ENCODE measurements around the gene RPL7A. TPM values are rescaled to one million over a fixed set of nuclear protein-coding genes. Genes with fewer than 3 reads are reported as not detected.

The RPL7A gene
- total and polyA plus RNA-seq, 2 of the 13 experiments (the other 11 are each of a cell fraction or from before 2014, with no cell fraction given): 2,401 to 2,938 TPM

GRCh38 chr9:133371261-133371711 is 23.3 kb downstream of the RPL7A start:
- peaks cover 61% of the 10 kb centered on the region for H3K4me1 ChIP-seq (ENCODE audit: insufficient read depth, low read length)
- intact Hi-C loops (cut with micrococcal nuclease; ENCODE audit: unreplicated experiment): no loop called here
- H3K27ac ChIP-seq (ENCODE audit: extremely low read length, insufficient read depth, low read length): no peak overlapping the region
- ChIA-PET POLR2A (interaction anchor here (0.8 to 1.8 kb wide), 6 partner anchors 8 to 23 kb away, joined by 3 to 7 read pairs (median 4); partner anchors contain the start of genes MED22, RPL7A and SURF1), CTCF (ENCODE audit: low intra/inter-chr PET ratio, low total read pairs) (no interaction called here)
- FAIRE-seq (no peak), ATAC-seq (no peak), DNase-seq (ENCODE audit: low spot score) (no peak)
- no TSS peak for BruUV-seq (replicated peaks)
- H4K20me1 ChIP-seq (ENCODE audit: insufficient read depth, low read length): peaks cover 88% of the 10 kb centered on the region
- no peak for TF ChIP-seq MAF1 (CRISPR knock-in tag; IDR thresholded peaks at IDR 0.05; ENCODE audit: borderline replicate concordance)
- no peak for TF ChIP-seq SRSF4 (IDR thresholded peaks at IDR 0.05; ENCODE audit: low read depth, low read length, poor library complexity, severe bottlenecking)
- TF ChIP-seq CREBL2 (CRISPR knock-in tag; IDR thresholded peaks at IDR 0.05; ENCODE audit: borderline replicate concordance): no peak
- no peak for TF ChIP-seq ARID2 (CRISPR knock-in tag; IDR thresholded peaks at IDR 0.05; ENCODE audit: borderline replicate concordance)
- no peak for TF ChIP-seq ZNF18 (CRISPR knock-in tag; IDR thresholded peaks at IDR 0.05; ENCODE audit: insufficient replicate concordance)
- TF ChIP-seq ZNF629 (CRISPR knock-in tag; conservative IDR thresholded peaks at IDR 0.05): no peak
- TF ChIP-seq RBFOX2 (IDR thresholded peaks at IDR 0.05; ENCODE audit: low read depth, low read length): 0 out of 2 replicates have a peak, but pooled peaks have one; percentile 11
- TF ChIP-seq TOPORS (CRISPR knock-in tag; IDR thresholded peaks at IDR 0.05): no peak
- TF ChIP-seq NKX3-1 (CRISPR knock-in tag; IDR thresholded peaks at IDR 0.05): no peak
- TF ChIP-seq ZNF660 (CRISPR knock-in tag; IDR thresholded peaks at IDR 0.05; ENCODE audit: borderline replicate concordance, low read depth): no peak
- TF ChIP-seq HDAC6 (IDR thresholded peaks at IDR 0.05; ENCODE audit: low read depth, low read length): no peak
- TF ChIP-seq TARDBP (CRISPR knock-in tag; IDR thresholded peaks at IDR 0.05): no peak
- TF ChIP-seq ZNF569 (CRISPR knock-in tag; IDR thresholded peaks at IDR 0.05; ENCODE audit: borderline replicate concordance): no peak
- TF ChIP-seq POLR2G (IDR thresholded peaks at IDR 0.05; ENCODE audit: low read depth, low read length): peak; percentile 32; the same call in 1 of the 2 replicates
- H3K9me3 ChIP-seq (ENCODE audit: low read length): no peaks in the 10 kb centered on the region
- H3K4me3 ChIP-seq (replicated peaks in 1 of 3; ENCODE audit: insufficient read depth in 1 of 3, low read depth in 2 of 3, low read length in 3 of 3): no peak overlapping the region; a peak in 1 of 6 replicates
- WGBS (ENCODE audit: low lambda C conversion rate): 87% methylated on average over 11 of the region's 12 CpGs
- H3K4me2 ChIP-seq (ENCODE audit: low read depth, low read length): peak overlapping the region; percentile 30
- peaks cover 16 to 71% of the 10 kb centered on the region in 2 experiments for H3K36me3 ChIP-seq (replicated peaks in 1 of 2; ENCODE audit: control insufficient read depth in 1 of 2, insufficient read depth in 2 of 2, low read length in 2 of 2)
- H3K27me3 ChIP-seq (ENCODE audit: control insufficient read depth in 1 of 2, insufficient read depth in 2 of 2, low read length in 2 of 2): no peaks in the 10 kb centered on the region
- peaks cover 92% of the 10 kb centered on the region for H3K79me2 ChIP-seq (ENCODE audit: insufficient read depth, low read length)
- no peak overlapping the region for H3K9ac ChIP-seq (ENCODE audit: insufficient read depth, low read depth, low read length)
- H2AFZ ChIP-seq (ENCODE audit: low read length): no peak overlapping the region
- in situ Hi-C loops (cut with HindIII; ENCODE audit: extremely low pct_ligation_motif_present, low pct_unique_long_range_greater_than_20kb): no loop called here

Measured in HepG2 (cell line).